Endometrial microvascular endothelial cells (primary cell): Measurements from ENCODE around the gene NCBP2. TPM values are rescaled to one million over a fixed set of nuclear protein-coding genes. Genes with fewer than 3 reads are reported as not detected.

Experiments
- in situ Hi-C: cut with HindIII; loops from 2 replicates; pipeline ENCODE4 v1.10.0; 2017; ENCODE audit warnings: low sequenced_read_pairs, low pct_unique_long_range_greater_than_20kb; ENCODE audit errors: inconsistent ontology term
- total RNA-seq: library from RNA; depleted of rRNA; stranded (reverse); fragments of >200 nt; gene quantifications from one replicate; pipeline ENCODE4 v1.2.3, GENCODE V29; 2015; ENCODE audit errors: inconsistent ontology term

NCBP2 gene
- total RNA-seq, 1 donor from 2014 or later, result 68.6 TPM

DNA sequence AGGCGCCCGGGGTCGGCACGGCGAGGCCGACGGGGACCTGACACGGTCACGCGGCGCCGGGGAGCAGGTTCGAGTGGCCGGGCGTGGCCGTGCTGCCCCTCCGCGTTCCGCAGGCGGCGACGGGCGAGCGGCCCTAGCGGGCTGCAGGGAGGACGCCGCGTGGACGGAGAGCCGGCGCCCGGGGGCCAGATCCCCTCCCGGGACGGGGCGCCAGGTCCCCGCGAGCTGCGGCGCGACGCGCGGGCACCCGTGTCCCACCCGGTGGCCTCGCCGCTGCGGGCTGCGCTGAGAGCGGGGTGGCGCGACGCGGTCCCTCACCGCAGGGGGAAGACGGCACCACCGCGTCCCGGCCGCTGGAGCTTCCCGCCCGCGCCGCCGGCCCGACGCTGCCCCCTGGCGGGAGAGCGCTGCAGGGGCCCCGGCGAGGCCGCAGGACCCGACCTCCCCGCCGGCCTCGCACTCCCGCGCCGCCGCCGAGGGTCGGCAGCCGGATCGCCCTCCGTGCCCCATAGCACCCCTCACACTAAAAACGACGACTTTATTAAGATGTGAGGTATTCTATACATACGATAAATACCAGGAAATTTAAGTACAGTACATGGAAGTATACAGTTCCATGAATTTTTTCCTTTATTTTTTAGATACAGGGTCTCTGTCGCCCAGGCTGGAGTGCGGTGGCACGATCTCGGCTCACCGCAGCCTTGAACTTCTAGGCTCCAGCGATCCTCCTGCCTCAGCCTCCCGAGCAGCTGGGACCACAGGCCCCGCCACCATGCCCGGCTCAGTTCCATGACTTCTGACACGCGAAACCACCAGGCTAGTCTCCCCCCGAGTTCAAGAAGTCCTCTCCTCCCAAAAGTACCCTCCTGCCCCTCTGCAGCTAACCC lies 27.6 kb upstream of the NCBP2 start:
- in situ Hi-C loops, result no loop called here

DNA sequence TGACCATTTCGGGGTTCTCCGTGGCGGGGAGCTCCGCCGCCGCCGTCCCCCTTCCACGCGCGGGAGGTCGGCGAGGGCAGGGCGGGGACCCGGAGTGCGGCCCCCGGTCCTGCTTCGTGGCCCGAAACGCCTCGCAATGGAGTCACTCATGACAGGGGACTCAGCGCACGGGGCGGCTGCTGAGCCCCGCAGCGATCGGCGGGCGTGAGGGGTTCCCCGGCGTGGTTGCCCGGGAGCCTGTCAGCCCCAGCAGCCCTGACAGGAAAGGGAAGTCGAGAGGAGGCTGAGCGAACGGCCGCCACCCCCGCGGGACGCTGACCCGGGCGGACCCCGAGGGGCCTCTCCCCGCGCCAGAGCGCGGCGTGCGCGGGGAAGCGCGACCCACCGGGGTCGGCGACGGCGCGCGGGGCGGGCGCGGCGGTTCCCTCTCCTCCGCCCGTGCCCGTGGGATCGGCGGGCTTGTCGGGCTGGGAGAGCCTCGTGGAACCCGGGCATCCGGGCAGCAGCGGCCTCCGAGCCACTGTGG lies 26.9 kb upstream of the NCBP2 start:
- in situ Hi-C loops, result no loop called here

DNA sequence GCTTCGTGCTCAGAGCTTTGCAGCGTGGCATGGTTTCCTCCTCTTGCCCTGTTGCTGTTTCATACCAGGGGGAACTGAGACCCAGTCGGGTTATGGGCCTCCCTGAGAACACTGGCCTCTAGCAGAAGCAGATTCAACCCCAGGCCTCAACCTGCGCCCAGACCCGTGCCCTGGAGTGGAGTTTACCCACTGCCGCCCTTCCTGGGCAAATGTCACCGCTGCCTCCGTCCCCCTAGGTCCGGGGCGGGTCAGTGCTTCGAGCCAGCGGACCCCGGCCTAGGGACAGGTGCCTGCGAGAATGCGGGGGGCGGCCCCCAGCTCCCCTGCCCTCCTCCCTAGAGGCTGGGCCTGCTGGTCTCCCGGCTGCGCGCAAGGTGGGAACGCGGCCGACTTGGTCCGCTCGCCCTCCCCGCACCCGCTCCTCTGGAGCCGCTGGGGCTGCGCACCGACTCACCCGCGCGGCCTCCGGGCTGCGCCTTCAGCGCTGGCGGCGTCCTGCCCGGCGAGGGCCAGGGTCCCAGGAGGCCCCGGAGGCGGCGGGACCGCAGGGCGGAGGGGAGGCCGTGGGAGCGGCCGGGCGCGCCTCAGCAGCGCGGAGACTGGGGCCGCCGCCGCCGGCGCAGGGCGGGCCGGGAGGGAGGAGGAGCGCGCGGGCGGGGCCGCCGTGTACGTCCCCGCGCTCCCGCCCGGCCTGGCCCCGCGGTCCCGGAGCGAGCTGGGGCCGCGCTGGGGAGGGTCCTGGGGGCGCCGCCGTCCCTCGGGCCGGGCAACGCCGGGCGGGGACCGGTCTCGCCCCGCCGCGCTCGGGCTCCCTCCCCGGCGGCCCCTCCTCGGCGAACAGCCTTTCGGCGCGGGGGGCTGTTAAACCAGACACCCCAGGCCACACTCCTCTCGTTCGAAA lies 26.2 kb upstream of the NCBP2 start, which contains the start of gene PIGZ:
TSS of gene PIGZ (minus strand) at position 601 of the 901 bp plus-strand sequence. CDS start 16,802 bp downstream, outside the sequence.
- in situ Hi-C loops, result no loop called here

DNA sequence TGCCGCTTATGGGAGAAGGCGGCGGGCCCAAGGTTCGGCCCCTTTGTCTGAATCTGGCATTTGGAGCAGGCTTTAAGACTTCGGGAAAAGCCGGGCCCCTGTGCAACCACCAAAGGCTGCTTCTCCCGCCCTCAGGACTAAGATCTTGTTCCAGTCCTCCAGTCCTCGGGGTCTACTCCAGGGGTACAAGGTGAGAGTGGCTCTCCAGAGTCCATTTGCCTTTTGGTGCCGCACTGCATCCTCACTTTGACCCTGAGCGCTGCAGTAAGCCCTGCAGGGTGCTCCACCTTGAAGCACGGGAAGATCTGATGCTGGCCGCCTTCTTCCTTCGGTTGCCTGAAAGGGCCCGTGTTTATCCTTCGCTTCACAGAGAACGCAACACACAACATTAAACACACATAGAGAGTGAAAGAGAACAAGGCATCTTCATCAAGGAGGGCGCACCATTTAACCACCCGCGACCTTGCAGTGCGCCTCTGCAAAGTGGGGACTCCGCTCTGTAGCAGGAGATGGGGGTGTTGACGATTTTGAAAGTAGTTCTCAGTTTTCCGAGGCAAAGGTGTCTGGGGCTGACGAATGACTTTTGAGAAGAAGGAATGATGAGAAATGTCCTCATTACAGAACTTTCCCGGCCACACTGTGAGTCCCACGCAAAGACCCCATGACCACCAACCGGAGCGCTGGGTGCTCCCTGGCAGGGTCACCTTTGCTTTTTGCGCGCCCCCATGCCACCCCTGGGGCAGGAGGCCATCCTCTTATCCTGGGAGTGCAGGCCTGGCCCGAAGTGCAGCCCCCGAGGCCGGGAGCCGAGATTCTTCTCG lies 25.3 kb upstream of the NCBP2 start:
- in situ Hi-C loops, result no loop called here

DNA sequence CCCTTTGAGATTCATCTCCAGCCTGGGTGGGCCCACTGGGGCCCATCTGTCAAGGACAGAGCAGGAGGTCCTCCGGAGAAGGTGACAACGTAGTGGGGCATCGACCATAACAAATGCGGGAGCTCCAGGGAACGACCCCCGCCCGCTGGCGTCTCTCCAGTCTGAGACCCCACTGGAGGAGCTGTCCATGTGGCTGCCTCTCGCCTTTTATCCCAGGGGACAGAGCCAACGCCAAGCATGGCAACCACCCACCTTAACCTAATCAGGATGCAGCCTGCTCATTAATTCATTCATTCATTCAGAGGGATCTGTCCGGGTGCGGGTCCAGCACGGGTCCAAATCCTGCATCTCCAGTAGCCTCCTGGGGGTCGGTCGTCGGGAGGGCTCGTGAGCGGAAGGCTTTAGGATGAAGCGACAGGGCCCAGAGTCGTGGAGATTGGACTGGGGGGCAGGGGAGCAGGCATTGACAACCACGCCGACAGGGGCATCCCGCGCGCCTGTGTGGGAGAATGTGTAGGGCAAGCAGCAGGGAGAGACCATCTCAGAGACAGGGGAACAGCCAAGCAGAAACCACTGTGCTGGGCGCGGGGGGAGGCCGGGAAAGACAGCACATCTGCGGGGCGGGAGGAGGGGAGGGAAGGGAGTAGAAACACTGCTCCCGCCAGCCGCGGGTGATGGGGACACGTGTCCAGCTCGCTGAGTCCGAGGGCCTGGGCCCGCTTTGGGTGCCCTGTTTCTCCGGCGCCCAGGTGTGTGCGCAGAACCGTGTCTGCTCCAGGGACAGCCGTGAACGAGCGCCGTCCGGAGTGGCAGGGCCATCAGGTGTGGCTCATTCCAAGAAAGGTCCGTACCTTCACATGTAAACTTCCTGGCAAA lies 24.4 kb upstream of the NCBP2 start:
- in situ Hi-C loops, result no loop called here

DNA sequence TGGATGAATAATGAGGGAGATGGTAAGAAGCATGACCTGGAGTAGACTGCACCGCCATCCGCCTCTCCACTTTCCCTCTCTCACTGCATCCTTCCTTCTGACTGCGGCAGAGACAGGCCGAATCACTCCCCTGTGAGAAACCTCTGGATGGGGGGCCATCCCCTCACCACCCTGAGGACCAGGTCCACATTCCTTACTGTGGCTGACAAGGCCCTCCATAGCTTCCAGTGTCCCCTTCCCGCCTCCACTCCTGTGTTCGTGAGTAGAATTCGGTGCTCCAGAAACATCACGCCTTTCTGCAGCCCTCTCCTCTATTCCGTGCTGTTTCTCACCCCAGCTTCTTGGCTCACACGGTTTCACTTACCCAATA lies 23.5 kb upstream of the NCBP2 start:
- in situ Hi-C loops, result no loop called here

DNA sequence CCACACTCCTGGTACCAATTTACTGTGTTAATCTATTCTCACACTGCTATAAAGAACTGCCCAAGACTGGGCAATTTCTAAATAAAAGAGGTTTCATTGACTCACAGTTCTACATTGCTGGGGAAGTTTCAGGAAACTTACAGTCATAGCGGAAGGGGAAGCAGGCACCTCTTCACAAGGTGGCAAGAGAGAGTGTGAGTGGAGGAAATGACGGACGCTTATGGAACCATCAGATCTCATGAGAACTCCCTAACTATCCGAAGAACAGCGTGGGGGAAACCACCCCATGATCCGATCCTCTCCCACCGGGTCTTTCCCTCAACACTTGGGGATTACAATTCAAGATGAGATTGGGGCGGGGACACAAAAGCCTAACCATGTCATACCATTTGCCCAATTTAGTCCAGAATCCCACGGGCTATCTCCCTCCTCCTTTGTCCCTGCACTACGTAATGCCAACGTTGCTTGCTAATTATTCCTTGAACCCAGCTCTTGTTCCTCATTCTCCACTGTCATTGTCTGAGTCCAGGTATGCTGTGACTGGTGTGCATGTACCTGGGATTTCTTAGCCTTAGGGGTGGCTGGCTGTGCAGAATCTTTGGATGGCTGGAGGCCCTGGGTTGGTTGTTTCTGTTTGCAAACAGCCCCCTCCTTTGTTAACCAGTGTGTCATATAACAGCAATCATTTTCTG lies 22.9 kb upstream of the NCBP2 start:
- in situ Hi-C loops, result no loop called here

DNA sequence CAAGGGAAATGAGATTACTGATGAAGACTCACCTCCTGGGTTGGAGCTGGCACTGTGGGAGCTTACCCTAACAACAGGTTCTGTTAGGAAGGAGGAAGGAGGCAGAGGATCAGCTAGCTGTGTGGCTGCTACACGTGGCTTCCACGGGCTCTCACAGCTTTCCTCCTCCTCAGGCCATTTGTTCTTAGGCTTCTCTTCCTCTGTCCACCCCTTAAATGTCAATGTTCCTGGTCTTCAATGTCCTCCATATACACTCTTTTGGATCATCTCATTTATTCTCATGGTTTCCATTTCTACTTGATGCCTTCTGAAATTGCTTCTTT lies 21.3 kb upstream of the NCBP2 start:
- in situ Hi-C loops, result no loop called here

DNA sequence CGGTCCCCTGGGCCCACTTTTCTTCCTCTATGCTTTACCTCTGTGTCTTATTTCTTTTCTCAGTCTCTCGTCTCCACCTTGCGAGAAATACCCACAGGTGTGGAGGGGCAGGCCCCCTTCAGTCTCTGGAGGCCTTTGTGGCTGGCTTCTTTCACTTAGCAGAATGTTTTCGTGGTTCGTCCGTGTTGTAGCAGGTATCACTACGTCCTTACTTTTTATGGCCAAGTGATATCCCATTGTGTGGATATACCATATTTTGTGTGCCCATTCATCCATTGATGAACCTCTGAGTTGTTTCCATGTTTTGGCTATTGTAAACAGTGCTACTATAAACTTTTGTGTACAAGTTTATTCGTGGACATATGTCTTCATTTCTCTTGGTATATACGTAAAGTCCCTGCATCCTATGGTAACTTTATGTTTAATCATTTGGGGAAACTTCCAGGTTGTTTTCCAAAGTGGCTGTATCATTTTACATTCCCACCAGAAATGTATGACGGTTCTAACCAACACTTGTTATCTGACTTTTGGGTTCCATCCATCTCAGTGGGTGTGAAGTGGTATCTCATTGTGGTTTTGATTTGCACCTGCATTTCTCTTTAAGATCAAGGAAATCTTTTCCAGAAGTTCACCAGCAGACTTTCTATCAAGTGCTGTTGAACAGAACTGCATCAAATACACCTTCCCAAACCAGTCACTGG lies 20.8 kb upstream of the NCBP2 start:
- in situ Hi-C loops, result no loop called here

DNA sequence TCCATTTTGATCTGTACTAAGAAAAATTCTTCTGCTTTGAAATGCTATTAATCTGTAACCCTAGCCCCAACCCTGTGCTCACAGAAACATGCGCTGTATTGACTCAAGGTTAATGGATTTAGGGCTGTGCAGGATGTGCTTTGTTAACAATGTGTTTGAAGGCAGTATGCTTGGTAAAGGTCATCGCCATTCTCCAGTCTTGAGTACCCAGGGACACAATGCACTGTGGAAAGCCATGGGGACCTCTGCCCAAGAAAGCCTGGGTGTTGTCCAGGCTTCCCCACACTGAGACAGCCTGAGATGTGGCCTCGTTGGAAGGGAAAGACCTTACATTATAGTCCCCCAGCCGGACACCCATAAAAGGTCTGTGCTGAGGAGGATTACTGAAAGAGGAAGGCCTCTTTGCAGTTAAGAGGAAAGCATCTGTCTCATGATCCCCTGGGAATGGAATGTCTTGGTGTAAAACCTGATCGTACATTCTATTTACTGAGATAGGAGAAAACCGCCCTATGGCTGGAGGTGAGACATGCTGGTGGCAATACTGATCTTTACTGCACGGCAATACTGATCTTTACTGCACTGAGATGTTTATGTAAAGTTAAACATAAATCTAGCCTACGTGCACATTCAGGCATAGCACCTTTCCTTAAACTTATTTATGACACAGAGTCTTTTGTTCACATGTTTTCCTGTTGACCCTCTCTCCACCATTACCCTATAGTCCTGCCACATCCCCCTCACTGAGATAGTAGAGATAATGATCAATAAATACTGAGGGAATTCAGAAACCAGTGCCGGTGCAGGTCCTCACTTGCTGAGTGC lies 20.0 kb upstream of the NCBP2 start:
- in situ Hi-C loops, result no loop called here

DNA sequence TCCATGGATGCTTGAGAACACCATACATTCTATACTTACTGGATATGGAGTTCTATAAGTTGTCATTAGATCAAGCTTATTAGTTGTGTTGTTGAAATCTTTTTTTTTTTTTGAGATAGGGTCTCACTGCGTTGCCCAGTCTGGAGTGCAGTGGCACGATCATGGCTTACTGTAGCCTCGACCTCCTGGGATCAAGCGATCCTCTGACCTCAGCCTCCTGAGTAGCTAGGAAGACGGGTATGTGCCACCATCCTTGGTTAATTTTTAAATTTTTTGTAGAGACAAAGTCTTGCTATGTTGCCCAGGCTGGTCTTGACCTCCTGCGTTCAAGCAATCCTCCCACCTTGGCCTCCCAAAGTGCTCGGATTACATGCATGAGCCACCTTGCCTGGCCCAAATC lies 12.5 kb upstream of the NCBP2 start:
- in situ Hi-C loops, result no loop called here

DNA sequence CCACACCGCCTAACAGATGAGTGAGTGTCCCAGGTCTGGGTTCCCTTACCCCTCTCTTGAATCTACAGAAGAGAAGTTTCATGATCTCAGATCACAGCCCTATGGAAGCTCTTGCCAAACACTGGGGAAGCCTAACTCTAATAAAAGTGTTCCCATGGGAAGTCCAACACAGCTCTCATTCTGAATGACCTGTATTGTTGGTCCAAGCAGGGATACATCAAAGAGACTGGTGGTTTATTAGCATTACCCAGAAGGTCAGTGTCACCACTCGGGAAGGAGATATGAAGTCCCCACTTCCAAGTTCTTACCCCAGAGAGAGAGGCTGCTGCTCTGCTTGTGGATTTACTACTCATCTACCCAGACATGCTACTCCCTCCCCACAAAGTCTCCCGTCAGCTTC lies 9.0 kb upstream of the NCBP2 start:
- in situ Hi-C loops, result no loop called here

DNA sequence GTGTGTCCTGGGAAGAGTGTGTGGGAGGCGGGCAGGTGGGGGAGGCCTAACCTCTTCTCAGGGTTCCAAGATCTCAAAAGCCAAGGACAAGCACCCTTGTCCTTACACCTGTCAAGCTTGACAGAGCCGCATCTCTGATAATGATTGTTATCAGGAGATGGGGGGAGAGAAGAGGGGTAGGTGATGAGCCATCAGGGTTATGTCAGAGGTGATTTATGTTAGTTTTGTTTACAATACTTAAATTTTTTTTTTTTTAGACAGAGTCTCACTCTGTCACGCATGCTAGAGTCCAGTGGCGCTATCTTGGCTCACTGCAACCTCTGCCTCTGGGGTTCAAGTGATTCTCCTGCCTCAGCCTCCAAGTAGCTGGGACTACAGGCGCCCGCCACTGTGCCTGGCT lies 7.4 kb upstream of the NCBP2 start:
- in situ Hi-C loops, result no loop called here

DNA sequence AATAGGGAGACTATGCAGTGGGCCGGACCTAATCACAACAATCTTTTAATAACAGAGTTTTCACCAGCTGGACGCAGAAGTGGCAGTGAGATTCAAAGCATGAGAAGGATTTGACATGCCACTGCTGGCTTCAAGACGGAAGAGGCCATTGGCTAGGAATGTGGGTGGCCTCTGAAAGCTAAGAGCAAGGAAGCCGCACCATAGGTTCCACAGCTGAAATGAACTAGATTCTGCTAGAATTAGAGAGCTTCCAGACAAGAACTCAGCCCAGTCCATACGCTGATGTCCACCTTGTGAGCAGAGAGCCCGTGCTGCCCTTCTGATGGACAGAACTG lies 6.9 kb upstream of the NCBP2 start:
- in situ Hi-C loops, result no loop called here

DNA sequence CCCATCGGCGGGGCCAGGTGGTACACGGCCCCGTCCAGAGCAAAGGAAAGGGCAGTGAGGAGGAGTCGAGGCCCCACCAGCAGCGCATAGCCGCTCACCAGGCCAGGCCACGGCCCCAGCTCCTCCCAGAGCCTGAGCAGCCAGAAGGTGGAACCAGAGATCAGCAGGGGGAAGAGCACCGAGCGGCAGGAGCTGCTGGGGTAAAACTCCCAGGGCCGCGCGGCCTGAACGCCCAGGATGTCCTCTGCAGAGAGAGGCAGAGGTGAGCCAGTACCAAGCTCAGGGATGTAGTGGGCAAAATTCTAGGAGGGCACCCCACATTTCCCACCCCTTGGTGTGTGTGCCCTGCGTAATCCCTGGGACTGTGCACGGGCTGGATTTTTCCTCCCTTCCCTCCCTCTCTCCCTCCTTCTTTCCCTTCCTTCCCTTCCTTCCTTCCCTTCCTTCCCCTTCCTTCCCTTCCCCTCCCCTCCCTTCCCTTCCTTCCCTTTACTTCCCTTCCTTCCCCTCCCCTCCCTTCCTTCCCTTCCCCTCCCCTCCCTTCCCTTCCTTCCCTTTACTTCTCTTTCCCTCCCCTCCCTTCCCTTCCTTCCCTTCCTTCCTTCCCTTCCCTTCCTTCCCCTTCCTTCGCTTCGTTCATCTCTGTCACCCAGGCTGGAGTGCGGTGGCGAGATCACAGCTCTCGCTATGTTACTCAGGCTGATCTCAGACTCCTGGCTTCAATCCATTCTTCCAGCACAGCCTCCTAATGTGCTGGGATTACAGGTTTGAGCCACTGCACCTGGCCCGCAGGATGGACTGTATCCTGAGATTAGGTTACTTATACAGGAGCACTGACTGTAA lies 6.3 kb upstream of the NCBP2 start:
- in situ Hi-C loops, result no loop called here
